Measurements from ENCODE around the gene CNDP1. TPM values are rescaled to one million over a fixed set of nuclear protein-coding genes. Genes with fewer than 3 reads are reported as not detected.

Gene CNDP1
- total RNA-seq, 4 donors from 2014 or later = 0.53 TPM; not detected in 3

- Histone ChIP-seq H3K27me3 (no peaks in the 10 kb centered on the region), H3K4me3 (no peak overlapping the region), H3K9me3 (no peaks in the 10 kb centered on the region), H3K4me1 (peaks cover 0 to 32% (median 2%) of the 10 kb centered on the region in 4 donors), H3K27ac (peak overlapping the region in 3 of 4 donors; percentile 46 to 92 (median 77)), H3K36me3 (peaks cover 0 to 1% (median 0%) of the 10 kb centered on the region in 3 donors)
- no peak for DNase-seq
- TF ChIP-seq, protein P1, sequence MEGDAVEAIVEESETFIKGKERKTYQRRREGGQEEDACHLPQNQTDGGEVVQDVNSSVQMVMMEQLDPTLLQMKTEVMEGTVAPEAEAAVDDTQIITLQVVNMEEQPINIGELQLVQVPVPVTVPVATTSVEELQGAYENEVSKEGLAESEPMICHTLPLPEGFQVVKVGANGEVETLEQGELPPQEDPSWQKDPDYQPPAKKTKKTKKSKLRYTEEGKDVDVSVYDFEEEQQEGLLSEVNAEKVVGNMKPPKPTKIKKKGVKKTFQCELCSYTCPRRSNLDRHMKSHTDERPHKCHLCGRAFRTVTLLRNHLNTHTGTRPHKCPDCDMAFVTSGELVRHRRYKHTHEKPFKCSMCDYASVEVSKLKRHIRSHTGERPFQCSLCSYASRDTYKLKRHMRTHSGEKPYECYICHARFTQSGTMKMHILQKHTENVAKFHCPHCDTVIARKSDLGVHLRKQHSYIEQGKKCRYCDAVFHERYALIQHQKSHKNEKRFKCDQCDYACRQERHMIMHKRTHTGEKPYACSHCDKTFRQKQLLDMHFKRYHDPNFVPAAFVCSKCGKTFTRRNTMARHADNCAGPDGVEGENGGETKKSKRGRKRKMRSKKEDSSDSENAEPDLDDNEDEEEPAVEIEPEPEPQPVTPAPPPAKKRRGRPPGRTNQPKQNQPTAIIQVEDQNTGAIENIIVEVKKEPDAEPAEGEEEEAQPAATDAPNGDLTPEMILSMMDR (IDR thresholded peaks at IDR 0.05) = no peak
- TF ChIP-seq POLR2A (IDR thresholded peaks at IDR 0.05) = no peak
These were observed 7.8 kb upstream of the CNDP1 start for GRCh38 chr18:74526488-74526887.

- TF ChIP-seq POLR2A (IDR thresholded peaks at IDR 0.05) = no peak
- TF ChIP-seq, protein P1 (IDR thresholded peaks at IDR 0.05) = no peak
- H3K27me3 ChIP-seq = no peaks in the 10 kb centered on the region
- no peaks in the 10 kb centered on the region for H3K9me3 ChIP-seq
- DNase-seq = no peak
- peaks cover 0 to 24% (median 2%) of the 10 kb centered on the region in 4 donors for H3K4me1 ChIP-seq
- H3K27ac ChIP-seq = no peak overlapping the region
- H3K36me3 ChIP-seq = no peaks in the 10 kb centered on the region
- H3K4me3 ChIP-seq = no peak overlapping the region
These were observed 5.8 kb upstream of the CNDP1 start for GRCh38 chr18:74528478-74528877.

DNA sequence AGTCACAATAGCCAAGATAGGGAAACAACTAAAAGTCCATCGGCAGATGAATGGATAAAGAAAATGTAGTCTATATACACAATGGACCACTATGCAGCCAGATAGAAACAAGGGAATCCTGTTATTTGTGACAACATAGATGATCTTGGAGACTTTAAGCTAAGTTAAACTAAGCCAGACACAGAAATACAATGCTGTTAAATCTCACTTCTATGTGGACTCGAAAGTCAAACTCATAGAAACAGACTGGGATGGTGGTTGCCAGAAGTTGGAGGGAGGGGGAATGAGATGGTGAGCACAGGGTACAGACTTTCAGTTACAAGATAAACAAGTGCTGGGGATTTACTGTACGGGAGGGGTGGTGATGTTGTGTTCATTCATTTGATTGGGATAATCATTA lies 5.4 kb upstream of the CNDP1 start:
- no peak for DNase-seq
- no peaks in the 10 kb centered on the region for H3K36me3 ChIP-seq
- H3K27me3 ChIP-seq = no peaks in the 10 kb centered on the region
- no peak overlapping the region for H3K4me3 ChIP-seq
- no peak overlapping the region for H3K27ac ChIP-seq
- H3K4me1 ChIP-seq = peaks cover 0 to 20% (median under 1%) of the 10 kb centered on the region in 4 donors
- H3K9me3 ChIP-seq = no peaks in the 10 kb centered on the region
- TF ChIP-seq, protein P1 (IDR thresholded peaks at IDR 0.05) = no peak
- no peak for TF ChIP-seq POLR2A (IDR thresholded peaks at IDR 0.05)

GRCh38 chr18:74529378-74529777 lies 4.9 kb upstream of the CNDP1 start:
- TF ChIP-seq, protein P1 (IDR thresholded peaks at IDR 0.05) = no peak
- TF ChIP-seq POLR2A (IDR thresholded peaks at IDR 0.05) = no peak
- Histone ChIP-seq H3K27me3 (no peaks in the 10 kb centered on the region), H3K27ac (no peak overlapping the region), H3K4me3 (no peak overlapping the region), H3K36me3 (no peaks in the 10 kb centered on the region), H3K4me1 (peaks cover 0 to 15% (median 0%) of the 10 kb centered on the region in 4 donors), H3K9me3 (no peaks in the 10 kb centered on the region)
- DNase-seq = peak in 1 of 3 donors; percentile 15

GRCh38 chr18:74529811-74530583 lies 4.3 kb upstream of the CNDP1 start:
- no peaks in the 10 kb centered on the region for H3K36me3 ChIP-seq
- H3K9me3 ChIP-seq = no peaks in the 10 kb centered on the region
- peak in 1 of 3 donors; percentile 46 for DNase-seq
- no peak overlapping the region for H3K4me3 ChIP-seq
- peaks cover 0 to 9% (median 0%) of the 10 kb centered on the region in 4 donors for H3K4me1 ChIP-seq
- no peaks in the 10 kb centered on the region for H3K27me3 ChIP-seq
- no peak overlapping the region for H3K27ac ChIP-seq
- no peak for TF ChIP-seq POLR2A (IDR thresholded peaks at IDR 0.05)
- TF ChIP-seq, protein P1 (IDR thresholded peaks at IDR 0.05) = no peak
